ENCODE measurements around the gene CAPRIN2.

Gene CAPRIN2

GRCh38 chr12:30691122-30691879 is 63.5 kb downstream of the CAPRIN2 start:
- Histone ChIP-seq H3K36me3 (peaks cover 1 to 32% (median 12%) of the 10 kb centered on the region in 11 experiments; a peak in 19 of 22 replicates), H3K4me1 (peaks cover 18 to 33% (median 24%) of the 10 kb centered on the region in 10 experiments), H4K20me1 (peaks cover 0 to 51% (median 21%) of the 10 kb centered on the region in 11 experiments; a peak in 11 of 22 replicates), H3K4me2 (no peak overlapping the region), H3K4me3 (no peak overlapping the region), H3K27ac (no peak overlapping the region), H3K9ac (no peak overlapping the region), H3K27me3 (no peaks in the 10 kb centered on the region), H3K9me3 (replicated peaks in 1 of 11) (no peaks in the 10 kb centered on the region)
- no peak for TF ChIP-seq Cebpa-rat (IDR thresholded peaks at IDR 0.05)

- Histone ChIP-seq H4K20me1 (peaks cover 0 to 25% (median 7%) of the 10 kb centered on the region in 11 experiments; a peak in 9 of 22 replicates), H3K27ac (no peak overlapping the region), H3K36me3 (peaks cover 29 to 70% (median 47%) of the 10 kb centered on the region in 11 experiments), H3K4me3 (no peak overlapping the region), H3K9ac (no peak overlapping the region), H3K4me2 (no peak overlapping the region), H3K27me3 (no peaks in the 10 kb centered on the region), H3K9me3 (replicated peaks in 1 of 11) (no peaks in the 10 kb centered on the region), H3K4me1 (peaks cover 0 to 10% (median 3%) of the 10 kb centered on the region in 10 experiments; a peak in 4 of 20 replicates)
- no peak for TF ChIP-seq Cebpa-rat (IDR thresholded peaks at IDR 0.05)
Observed at GRCh38 chr12:30687265-30687986, 67.3 kb downstream of the CAPRIN2 start.

- H3K9ac ChIP-seq = no peak overlapping the region
- H3K27me3 ChIP-seq = no peaks in the 10 kb centered on the region
- peak overlapping the region in 3 of 11 experiments; percentile 16 to 68 (median 60); a peak in 4 of 22 replicates for H3K4me2 ChIP-seq
- no peaks in the 10 kb centered on the region for H4K20me1 ChIP-seq
- TF ChIP-seq Cebpa-rat (IDR thresholded peaks at IDR 0.05) = no peak
- H3K4me1 ChIP-seq = peaks cover 0 to 22% (median 0%) of the 10 kb centered on the region in 10 experiments; a peak in 6 of 20 replicates
- H3K9me3 ChIP-seq (replicated peaks in 1 of 11) = no peaks in the 10 kb centered on the region
- peak overlapping the region in 1 of 11 experiments; percentile 37; a peak in 1 of 22 replicates for H3K27ac ChIP-seq
- H3K4me3 ChIP-seq = no peak overlapping the region
- peaks cover 67 to 100% (median 86%) of the 10 kb centered on the region in 11 experiments for H3K36me3 ChIP-seq
Observed at GRCh38 chr12:30679241-30679640, 75.5 kb downstream of the CAPRIN2 start.

- no peak overlapping the region for H3K4me3 ChIP-seq
- peaks cover 0 to 22% (median 0%) of the 10 kb centered on the region in 10 experiments; a peak in 6 of 20 replicates for H3K4me1 ChIP-seq
- H3K27ac ChIP-seq = no peak overlapping the region
- no peak overlapping the region; a peak in 1 of 22 replicates for H3K4me2 ChIP-seq
- TF ChIP-seq Cebpa-rat (IDR thresholded peaks at IDR 0.05) = no peak
- peaks cover 68 to 100% (median 86%) of the 10 kb centered on the region in 11 experiments for H3K36me3 ChIP-seq
- H3K9ac ChIP-seq = no peak overlapping the region
- H4K20me1 ChIP-seq = no peaks in the 10 kb centered on the region
- H3K27me3 ChIP-seq = no peaks in the 10 kb centered on the region
- H3K9me3 ChIP-seq (replicated peaks in 1 of 11) = no peaks in the 10 kb centered on the region
Observed at GRCh38 chr12:30678221-30678620, 76.5 kb downstream of the CAPRIN2 start.

GRCh38 chr12:30661210-30661609 is 93.5 kb downstream of the CAPRIN2 start:
- H3K4me1 ChIP-seq = no peaks in the 10 kb centered on the region
- no peaks in the 10 kb centered on the region for H3K27me3 ChIP-seq
- H3K9me3 ChIP-seq (replicated peaks in 1 of 11) = peaks cover 0 to 5% (median 0%) of the 10 kb centered on the region in 11 experiments; a peak in 2 of 22 replicates
- peaks cover 64 to 97% (median 84%) of the 10 kb centered on the region in 11 experiments for H3K36me3 ChIP-seq
- H3K4me3 ChIP-seq = no peak overlapping the region
- no peak overlapping the region for H3K9ac ChIP-seq
- no peak overlapping the region for H3K27ac ChIP-seq
- no peak overlapping the region for H3K4me2 ChIP-seq
- H4K20me1 ChIP-seq = no peaks in the 10 kb centered on the region
- TF ChIP-seq Cebpa-rat (IDR thresholded peaks at IDR 0.05) = no peak

Measured in BLaER1 treated with 17β-estradiol and CSF1 and Interleukin-3, amounts not matched to agents 10 nM and 100 nM (cell line).